GM10248 (cell line): Measurements from ENCODE around the gene MFN1.

Experiments
- CTCF ChIA-PET: fragments of 300-600 bp; sonication (Branson Sonifier 250); formaldehyde crosslinking; extraction: SDS; loops from one replicate; lab custom pipeline; 2021; ENCODE audit warnings: antibody characterized with exemption; lab: Yijun Ruan, JAX
- POLR2A ChIA-PET: fragments of 350-650 bp; sonication (Branson Sonifier 250); formaldehyde crosslinking; extraction: SDS; loops from one replicate; lab custom pipeline; 2020; ENCODE audit warnings: antibody characterized with exemption; lab: Yijun Ruan, JAX
- DNase-seq: peaks from one replicate; pipeline ENCODE4 v3.0.0; 2012; ENCODE audit errors: extremely low spot score
- CTCF ChIP-seq: IDR thresholded peaks from 2 replicates; pipeline ENCODE4 v1.5.1; 2012; ENCODE audit warnings: mild to moderate bottlenecking, low read depth; ENCODE audit errors: extremely low read depth, missing control alignments, control extremely low read depth

MFN1 gene

GRCh38 chr3:179432021-179432420 is 84.5 kb downstream of the MFN1 start:
- POLR2A ChIA-PET: no interaction called here
- CTCF ChIA-PET: interaction anchor here (1.3 kb wide), 1 partner anchor 15 kb away, joined by 3 read pairs; no protein-coding TSS in a partner anchor
- TF ChIP-seq CTCF: no peak
- DNase-seq: no peak

- TF ChIP-seq CTCF: no peak
- ChIA-PET CTCF (interaction anchor here (1.3 kb wide), 1 partner anchor 15 kb away, joined by 3 read pairs; no protein-coding TSS in a partner anchor), POLR2A (no interaction called here)
- DNase-seq: no peak
Measured at GRCh38 chr3:179432451-179432850, 84.9 kb downstream of the MFN1 start.

- no peak for TF ChIP-seq CTCF
- DNase-seq: no peak
- POLR2A ChIA-PET: no interaction called here
- CTCF ChIA-PET: interaction anchor here (1.2 to 1.9 kb wide), 3 partner anchors 9 to 97 kb away, joined by 3 to 5 read pairs (median 4); no protein-coding TSS in a partner anchor
Measured at GRCh38 chr3:179436517-179436916, 89.0 kb downstream of the MFN1 start.

- TF ChIP-seq CTCF: no peak
- ChIA-PET POLR2A (no interaction called here), CTCF (no interaction called here)
- no peak for DNase-seq
Measured at GRCh38 chr3:179438841-179439240, 91.3 kb downstream of the MFN1 start.
